Prostate gland (tissue), 2 donors: ENCODE results near the gene CST3. TPM values are rescaled to one million over a fixed set of nuclear protein-coding genes. Genes with fewer than 3 reads are reported as not detected.

ENCODE experiments used
- DNase-seq: peaks from one replicate; pipeline ENCODE4 v3.0.0-alpha.2; 2019; ENCODE audit warnings: low spot score
- H3K27ac ChIP-seq, 2 donors: fragments of 200-600 bp; sonication (generic); 2 replicates each; pipeline ENCODE4 v1.5.1; 2017 to 2019
- H3K27me3 ChIP-seq: fragments of 200-600 bp; sonication (generic); replicated peaks from 2 replicates; pipeline ENCODE4 v1.5.1; 2019; ENCODE audit not compliant: insufficient read depth
- H3K36me3 ChIP-seq, 2 donors: fragments of 200-600 bp; sonication (generic); 1 replicate in 1 of 2; 2 replicates in 1 of 2; pipeline versions ENCODE4 v1.5.1 to v1.8.1; 2017 to 2019
- H3K4me1 ChIP-seq: fragments of 200-600 bp; sonication (generic); replicated peaks from 2 replicates; pipeline ENCODE4 v1.5.1; 2019
- H3K4me3 ChIP-seq, 2 donors: fragments of 200-600 bp; sonication (generic); 2 replicates each; pipeline ENCODE4 v1.5.1; 2017 to 2019
- H3K9me3 ChIP-seq: fragments of 200-600 bp; sonication (generic); 2 replicates; pipeline ENCODE4 v1.5.1; 2017
- CTCF ChIP-seq, 4 experiments: fragments of 200-600 bp in 2 of 4; fragments of 450-650 bp in 2 of 4; sonication (generic) in 2 of 4; IDR thresholded peaks; 1 replicate in 3 of 4; 2 replicates in 1 of 4; pipeline ENCODE4 v1.5.1; 2016 to 2019; ENCODE audit warnings: antibody characterized with exemption in 4 of 4, mild to moderate bottlenecking in 2 of 4, moderate library complexity in 2 of 4
- POLR2A ChIP-seq: fragments of 450-650 bp; IDR thresholded peaks from one replicate; pipeline ENCODE4 v1.6.1; 2016; ENCODE audit warnings: antibody characterized with exemption, mild to moderate bottlenecking
- POLR2AphosphoS5 ChIP-seq: sonication (generic); formaldehyde crosslinking; IDR thresholded peaks from one replicate; pipeline ENCODE4 v1.6.1; 2017; ENCODE audit warnings: antibody characterized with exemption
- WGBS: methylation state at CpG from one replicate; pipeline ENCODE4 v1.1.5; 2018; 5-methylcytosine and 5-hydroxymethylcytosine counted together
- intact Hi-C: fragments of 100-400 bp; cut with DNase I; formaldehyde crosslinking; loops from one replicate; pipeline ENCODE4 v1.14.2; 2022
- total RNA-seq, 2 donors: library from RNA; depleted of rRNA; stranded (reverse); fragments of >200 nt; gene quantifications; one replicate each; pipeline ENCODE4 v1.1.0, GENCODE V29; 2016

Gene CST3
- total RNA-seq, 2 donors from 2014 or later, result 1,170 to 3,384 TPM

GRCh38 chr20:23634985-23635767 is 2.6 kb downstream of the CST3 start:
- Histone ChIP-seq H3K27ac (peak overlapping the region; percentile 3 to 30), H3K4me1 (peaks cover 9% of the 10 kb centered on the region), H3K9me3 (no peaks in the 10 kb centered on the region), H3K4me3 (no peak overlapping the region), H3K27me3 (no peaks in the 10 kb centered on the region), H3K36me3 (no peaks in the 10 kb centered on the region)
- TF ChIP-seq POLR2AphosphoS5 (peak; percentile 27), CTCF (IDR thresholded peaks at IDR 0.05) (no peak)
- WGBS, result 44% methylated on average over 12 of the region's 12 CpGs
- DNase-seq, result no peak
- intact Hi-C loops, result loop anchor here (10.0 kb wide), 2 partner anchors 210 to 1420 kb away; partner anchors contain the start of genes ACSS1 and NAPB

GRCh38 chr20:23634044-23634801 is 3.5 kb downstream of the CST3 start:
- Histone ChIP-seq H3K4me1 (peaks cover 9% of the 10 kb centered on the region), H3K27ac (no peak overlapping the region)

GRCh38 chr20:23632711-23633573 is 4.8 kb downstream of the CST3 start:
- H3K27ac ChIP-seq, result no peak overlapping the region
- no peaks in the 10 kb centered on the region for H3K27me3 ChIP-seq
- 76% methylated on average over 8 of the region's 8 CpGs for WGBS
- no peak for DNase-seq
- no peaks in the 10 kb centered on the region for H3K36me3 ChIP-seq
- TF ChIP-seq POLR2A (no peak), POLR2AphosphoS5 (no peak), CTCF (IDR thresholded peaks at IDR 0.05) (no peak)
- H3K4me1 ChIP-seq, result peaks cover 9% of the 10 kb centered on the region
- H3K9me3 ChIP-seq, result no peaks in the 10 kb centered on the region
- H3K4me3 ChIP-seq, result no peak overlapping the region
- intact Hi-C loops, result loop anchor here (10.0 kb wide), 2 partner anchors 208 to 1422 kb away; partner anchors contain the start of genes ACSS1 and NAPB

More at GRCh38 chr20:23634044-23634801, 3.5 kb downstream of the CST3 start:
- Histone ChIP-seq H3K27me3 (no peaks in the 10 kb centered on the region), H3K4me3 (no peak overlapping the region), H3K9me3 (no peaks in the 10 kb centered on the region), H3K36me3 (no peaks in the 10 kb centered on the region)
- intact Hi-C loops, result loop anchor here (10.0 kb wide), 2 partner anchors 209 to 1421 kb away; partner anchors contain the start of genes ACSS1 and NAPB
- DNase-seq, result no peak
- WGBS, result 79% methylated on average over 8 of the region's 8 CpGs
- TF ChIP-seq POLR2A, result no peak
- no peak for TF ChIP-seq CTCF (IDR thresholded peaks at IDR 0.05)
- TF ChIP-seq POLR2AphosphoS5, result no peak

GRCh38 chr20:23631981-23632710 is 5.6 kb downstream of the CST3 start:
- no peak for DNase-seq
- Histone ChIP-seq H3K36me3 (no peaks in the 10 kb centered on the region), H3K4me1 (peaks cover 9% of the 10 kb centered on the region), H3K9me3 (no peaks in the 10 kb centered on the region), H3K27ac (no peak overlapping the region), H3K27me3 (no peaks in the 10 kb centered on the region), H3K4me3 (no peak overlapping the region)
- intact Hi-C loops, result loop anchor here (10.0 kb wide), 2 partner anchors 207 to 1423 kb away; partner anchors contain the start of genes ACSS1 and NAPB
- 76% methylated on average over 12 of the region's 12 CpGs for WGBS
- TF ChIP-seq CTCF (IDR thresholded peaks at IDR 0.05), result no peak
- TF ChIP-seq POLR2AphosphoS5, result no peak
